WTC11 (cell line): ENCODE measurements around the gene GRM4. TPM values are rescaled to one million over a fixed set of nuclear protein-coding genes. Genes with fewer than 3 reads are reported as not detected.

Experiments
- ATAC-seq: fragments of 200-7000 bp; cut with Tn5 transposase; 2 replicates; pipeline ENCODE4 v1.10.0; 2021; ENCODE audit warnings: mild to moderate bottlenecking, moderate library complexity
- CTCF ChIA-PET: fragments of 300-600 bp; sonication (Branson Sonifier 250); formaldehyde crosslinking; loops from one replicate; lab custom pipeline; 2021; ENCODE audit warnings: antibody characterized with exemption; lab: Charles Lee
- POLR2A ChIA-PET: fragments of 350-600 bp; sonication (Branson Sonifier 250); formaldehyde crosslinking; loops from one replicate; lab custom pipeline; 2021; ENCODE audit warnings: antibody characterized with exemption; lab: Charles Lee
- DNase-seq: peaks from one replicate; pipeline ENCODE4 v3.0.0; 2021; ENCODE audit warnings: low spot score
- H3K27ac Mint-ChIP-seq: 2 replicates; pipeline ENCODE4 v1.8.0; 2021; ENCODE audit warnings: mixed read lengths
- H3K27me3 Mint-ChIP-seq: 2 replicates; pipeline ENCODE4 v1.8.0; 2021; ENCODE audit warnings: low read depth, mild to moderate bottlenecking, moderate library complexity, mixed read lengths
- H3K36me3 Mint-ChIP-seq: 2 replicates; pipeline ENCODE4 v1.8.0; 2021; ENCODE audit warnings: mixed read lengths
- H3K4me1 Mint-ChIP-seq: 2 replicates; pipeline ENCODE4 v1.8.0; 2022; ENCODE audit warnings: mixed read lengths
- H3K4me3 Mint-ChIP-seq: 2 replicates; pipeline ENCODE4 v1.8.0; 2021; ENCODE audit warnings: mild to moderate bottlenecking, moderate library complexity, mixed read lengths
- H3K9me3 Mint-ChIP-seq: 2 replicates; pipeline ENCODE4 v1.8.0; 2021; ENCODE audit warnings: mixed read lengths
- CREB1 ChIP-seq: sonication (generic); formaldehyde crosslinking; IDR thresholded peaks from 2 replicates; pipeline ENCODE4 v1.8.0; 2023; ENCODE audit warnings: mild to moderate bottlenecking, missing genetic modification reagents
- CREM ChIP-seq: sonication (generic); formaldehyde crosslinking; IDR thresholded peaks from 2 replicates; pipeline ENCODE4 v1.8.1; 2022; ENCODE audit warnings: mild to moderate bottlenecking, missing genetic modification reagents, moderate library complexity
- EMX1 ChIP-seq: fragments of 250-450 bp; sonication (Bioruptor Pico); IDR thresholded peaks from 2 replicates; pipeline ENCODE4 v1.8.0; 2021; ENCODE audit warnings: mild to moderate bottlenecking
- ETV6 ChIP-seq: sonication (generic); formaldehyde crosslinking; IDR thresholded peaks from 2 replicates; pipeline ENCODE4 v1.8.1; 2022; ENCODE audit warnings: mild to moderate bottlenecking, missing genetic modification reagents
- FOXJ3 ChIP-seq: sonication (generic); formaldehyde crosslinking; IDR thresholded peaks from 2 replicates; pipeline ENCODE4 v1.9.0; 2021; ENCODE audit warnings: missing genetic modification reagents, mild to moderate bottlenecking, borderline replicate concordance
- FOXK1 ChIP-seq: sonication (generic); formaldehyde crosslinking; IDR thresholded peaks from 2 replicates; pipeline ENCODE4 v1.8.0; 2022; ENCODE audit warnings: mild to moderate bottlenecking, moderate library complexity, missing genetic modification reagents
- KAT7 ChIP-seq: sonication (generic); formaldehyde crosslinking; IDR thresholded peaks from 2 replicates; pipeline ENCODE4 v1.8.1; 2023; ENCODE audit warnings: missing genetic modification reagents, mild to moderate bottlenecking, borderline replicate concordance
- NFYB ChIP-seq: sonication (generic); formaldehyde crosslinking; conservative IDR thresholded peaks from 2 replicates; pipeline ENCODE4 v1.8.0; 2022; ENCODE audit warnings: low read depth, missing genetic modification reagents
- NR2C2 ChIP-seq: sonication (generic); formaldehyde crosslinking; IDR thresholded peaks from 2 replicates; pipeline ENCODE4 v1.8.0; 2022; ENCODE audit warnings: mild to moderate bottlenecking, missing genetic modification reagents
- OVOL2 ChIP-seq: fragments of 250-450 bp; sonication (Bioruptor Pico); IDR thresholded peaks from 2 replicates; pipeline ENCODE4 v1.9.0; 2021; ENCODE audit warnings: mild to moderate bottlenecking, borderline replicate concordance
- TEAD1 ChIP-seq: sonication (generic); formaldehyde crosslinking; IDR thresholded peaks from 2 replicates; pipeline ENCODE4 v1.8.0; 2022; ENCODE audit warnings: mild to moderate bottlenecking, missing genetic modification reagents
- ZNF138 ChIP-seq: sonication (generic); formaldehyde crosslinking; conservative IDR thresholded peaks from 2 replicates; pipeline ENCODE4 v1.8.1; 2022; ENCODE audit warnings: mild to moderate bottlenecking, moderate library complexity, missing genetic modification reagents
- ZNF263 ChIP-seq: sonication (generic); formaldehyde crosslinking; IDR thresholded peaks from 2 replicates; pipeline ENCODE4 v1.8.1; 2022; ENCODE audit warnings: low read depth, mild to moderate bottlenecking, moderate library complexity, missing genetic modification reagents
- total RNA-seq: library from RNA; stranded (reverse); gene quantifications from 3 replicates; pipeline ENCODE4 v1.2.3, GENCODE V29; 2021
- TF ChIP-seq, protein P1 (sequence below): sonication (generic); formaldehyde crosslinking; conservative IDR thresholded peaks from 2 replicates; pipeline ENCODE4 v1.8.1; 2023; ENCODE audit warnings: mild to moderate bottlenecking, low read depth, missing genetic modification reagents, moderate library complexity
- TF ChIP-seq, protein P2 (sequence below): fragments of 250-450 bp; sonication (Bioruptor Pico); IDR thresholded peaks from 2 replicates; pipeline ENCODE4 v1.9.0; 2021; ENCODE audit warnings: mild to moderate bottlenecking
- TF ChIP-seq, protein P3 (sequence below): sonication (generic); formaldehyde crosslinking; IDR thresholded peaks from 2 replicates; pipeline ENCODE4 v1.8.1; 2023; ENCODE audit warnings: mild to moderate bottlenecking, missing genetic modification reagents
- TF ChIP-seq, protein P4 (sequence below): sonication (generic); formaldehyde crosslinking; IDR thresholded peaks from 2 replicates; pipeline ENCODE4 v1.8.0; 2023; ENCODE audit warnings: mild to moderate bottlenecking, missing genetic modification reagents

Gene GRM4
- total RNA-seq, 1 experiment from 2014 or later = 34.5 TPM

DNA sequence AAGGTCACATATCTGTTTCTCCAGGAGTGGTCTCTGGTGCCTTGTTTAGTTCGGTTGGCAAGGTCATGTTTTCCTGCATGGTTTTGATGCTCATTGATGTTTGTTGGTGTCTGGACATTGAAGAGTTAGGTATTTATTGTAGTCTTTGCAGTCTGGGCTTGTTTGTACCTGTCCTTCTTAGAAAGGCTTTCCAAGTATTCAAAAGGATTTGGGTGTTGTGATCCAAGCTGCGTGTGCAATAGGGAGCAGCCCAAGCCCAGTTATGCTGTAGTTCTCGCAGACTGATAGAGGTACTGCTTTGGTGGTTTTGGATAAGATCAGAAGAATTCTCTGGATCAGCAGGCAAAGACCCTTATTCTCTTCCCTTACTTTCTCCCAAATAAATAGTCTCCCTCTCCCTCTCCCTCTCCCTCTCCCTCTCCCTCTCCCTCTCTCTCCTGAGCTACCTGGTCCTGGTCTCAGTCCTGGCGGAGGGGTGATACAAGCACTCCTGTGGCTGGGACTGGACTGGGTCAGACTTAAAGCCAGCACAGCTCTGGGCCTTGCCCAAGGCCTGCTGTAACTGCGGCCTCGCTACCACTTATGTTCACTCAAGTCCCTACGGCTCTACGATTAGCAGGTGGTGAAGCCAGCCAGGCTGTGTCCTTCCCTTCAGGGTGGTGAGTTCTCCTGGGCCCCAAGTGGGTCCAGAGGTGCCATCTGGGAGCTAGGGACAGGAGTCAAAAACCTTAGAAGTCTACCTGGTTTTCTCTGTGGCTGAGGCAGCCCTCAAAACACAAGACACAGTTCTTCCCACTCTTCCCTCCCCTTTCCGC is 27.3 kb upstream of the GRM4 start:
- TF ChIP-seq, protein P1, sequence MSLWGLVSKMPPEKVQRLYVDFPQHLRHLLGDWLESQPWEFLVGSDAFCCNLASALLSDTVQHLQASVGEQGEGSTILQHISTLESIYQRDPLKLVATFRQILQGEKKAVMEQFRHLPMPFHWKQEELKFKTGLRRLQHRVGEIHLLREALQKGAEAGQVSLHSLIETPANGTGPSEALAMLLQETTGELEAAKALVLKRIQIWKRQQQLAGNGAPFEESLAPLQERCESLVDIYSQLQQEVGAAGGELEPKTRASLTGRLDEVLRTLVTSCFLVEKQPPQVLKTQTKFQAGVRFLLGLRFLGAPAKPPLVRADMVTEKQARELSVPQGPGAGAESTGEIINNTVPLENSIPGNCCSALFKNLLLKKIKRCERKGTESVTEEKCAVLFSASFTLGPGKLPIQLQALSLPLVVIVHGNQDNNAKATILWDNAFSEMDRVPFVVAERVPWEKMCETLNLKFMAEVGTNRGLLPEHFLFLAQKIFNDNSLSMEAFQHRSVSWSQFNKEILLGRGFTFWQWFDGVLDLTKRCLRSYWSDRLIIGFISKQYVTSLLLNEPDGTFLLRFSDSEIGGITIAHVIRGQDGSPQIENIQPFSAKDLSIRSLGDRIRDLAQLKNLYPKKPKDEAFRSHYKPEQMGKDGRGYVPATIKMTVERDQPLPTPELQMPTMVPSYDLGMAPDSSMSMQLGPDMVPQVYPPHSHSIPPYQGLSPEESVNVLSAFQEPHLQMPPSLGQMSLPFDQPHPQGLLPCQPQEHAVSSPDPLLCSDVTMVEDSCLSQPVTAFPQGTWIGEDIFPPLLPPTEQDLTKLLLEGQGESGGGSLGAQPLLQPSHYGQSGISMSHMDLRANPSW = no peak
- TF ChIP-seq, protein P2, sequence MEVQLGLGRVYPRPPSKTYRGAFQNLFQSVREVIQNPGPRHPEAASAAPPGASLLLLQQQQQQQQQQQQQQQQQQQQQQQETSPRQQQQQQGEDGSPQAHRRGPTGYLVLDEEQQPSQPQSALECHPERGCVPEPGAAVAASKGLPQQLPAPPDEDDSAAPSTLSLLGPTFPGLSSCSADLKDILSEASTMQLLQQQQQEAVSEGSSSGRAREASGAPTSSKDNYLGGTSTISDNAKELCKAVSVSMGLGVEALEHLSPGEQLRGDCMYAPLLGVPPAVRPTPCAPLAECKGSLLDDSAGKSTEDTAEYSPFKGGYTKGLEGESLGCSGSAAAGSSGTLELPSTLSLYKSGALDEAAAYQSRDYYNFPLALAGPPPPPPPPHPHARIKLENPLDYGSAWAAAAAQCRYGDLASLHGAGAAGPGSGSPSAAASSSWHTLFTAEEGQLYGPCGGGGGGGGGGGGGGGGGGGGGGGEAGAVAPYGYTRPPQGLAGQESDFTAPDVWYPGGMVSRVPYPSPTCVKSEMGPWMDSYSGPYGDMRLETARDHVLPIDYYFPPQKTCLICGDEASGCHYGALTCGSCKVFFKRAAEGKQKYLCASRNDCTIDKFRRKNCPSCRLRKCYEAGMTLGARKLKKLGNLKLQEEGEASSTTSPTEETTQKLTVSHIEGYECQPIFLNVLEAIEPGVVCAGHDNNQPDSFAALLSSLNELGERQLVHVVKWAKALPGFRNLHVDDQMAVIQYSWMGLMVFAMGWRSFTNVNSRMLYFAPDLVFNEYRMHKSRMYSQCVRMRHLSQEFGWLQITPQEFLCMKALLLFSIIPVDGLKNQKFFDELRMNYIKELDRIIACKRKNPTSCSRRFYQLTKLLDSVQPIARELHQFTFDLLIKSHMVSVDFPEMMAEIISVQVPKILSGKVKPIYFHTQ (CRISPR knock-in tag) = no peak
- TF ChIP-seq FOXK1 (CRISPR knock-in tag) (no peak), KAT7 (CRISPR knock-in tag) (no peak), CREB1 (CRISPR knock-in tag) (no peak), NFYB (CRISPR knock-in tag) (no peak), CREM (CRISPR knock-in tag) (no peak)
- TF ChIP-seq, protein P3, sequence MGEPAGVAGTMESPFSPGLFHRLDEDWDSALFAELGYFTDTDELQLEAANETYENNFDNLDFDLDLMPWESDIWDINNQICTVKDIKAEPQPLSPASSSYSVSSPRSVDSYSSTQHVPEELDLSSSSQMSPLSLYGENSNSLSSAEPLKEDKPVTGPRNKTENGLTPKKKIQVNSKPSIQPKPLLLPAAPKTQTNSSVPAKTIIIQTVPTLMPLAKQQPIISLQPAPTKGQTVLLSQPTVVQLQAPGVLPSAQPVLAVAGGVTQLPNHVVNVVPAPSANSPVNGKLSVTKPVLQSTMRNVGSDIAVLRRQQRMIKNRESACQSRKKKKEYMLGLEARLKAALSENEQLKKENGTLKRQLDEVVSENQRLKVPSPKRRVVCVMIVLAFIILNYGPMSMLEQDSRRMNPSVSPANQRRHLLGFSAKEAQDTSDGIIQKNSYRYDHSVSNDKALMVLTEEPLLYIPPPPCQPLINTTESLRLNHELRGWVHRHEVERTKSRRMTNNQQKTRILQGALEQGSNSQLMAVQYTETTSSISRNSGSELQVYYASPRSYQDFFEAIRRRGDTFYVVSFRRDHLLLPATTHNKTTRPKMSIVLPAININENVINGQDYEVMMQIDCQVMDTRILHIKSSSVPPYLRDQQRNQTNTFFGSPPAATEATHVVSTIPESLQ (CRISPR knock-in tag) = no peak
- TF ChIP-seq, all 79 proteins: peak for 0
- DNase-seq (no peak), ATAC-seq (no peak)
- H3K9me3 Mint-ChIP-seq = 0 out of 2 replicates have a peak, but pooled peaks cover 6% of the 10 kb centered on the region
- no peaks in the 10 kb centered on the region; the same call in 1 of the 2 replicates for H3K27me3 Mint-ChIP-seq
- H3K36me3 Mint-ChIP-seq = no peaks in the 10 kb centered on the region
- CTCF ChIA-PET = interaction anchor here (1.1 to 3.4 kb wide), 2 partner anchors 10 to 436 kb away, joined by 3 to 20 read pairs; no protein-coding TSS in a partner anchor
- POLR2A ChIA-PET = no interaction called here
- no peak overlapping the region for H3K27ac Mint-ChIP-seq
- H3K4me3 Mint-ChIP-seq = no peak overlapping the region
- no peaks in the 10 kb centered on the region for H3K4me1 Mint-ChIP-seq

DNA sequence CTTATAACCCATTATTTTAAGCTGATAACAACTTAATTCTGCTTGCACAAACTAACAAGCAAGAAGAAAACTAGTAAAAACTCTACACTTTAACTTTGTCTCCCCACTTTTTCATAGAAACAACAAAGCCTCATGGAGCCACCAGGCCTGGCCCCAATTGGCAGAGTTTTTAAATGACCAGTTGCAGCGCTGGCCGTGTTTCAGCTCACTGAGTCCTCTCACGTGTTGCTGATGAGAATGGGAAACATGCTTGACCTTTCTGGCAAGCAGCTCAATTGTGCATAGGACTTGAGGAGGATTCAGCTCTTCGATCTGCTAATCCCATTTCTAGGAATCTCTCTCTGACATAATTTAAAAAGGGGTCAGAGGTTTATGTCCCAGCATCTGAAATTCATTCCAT is 24.5 kb upstream of the GRM4 start:
- ATAC-seq (no peak), DNase-seq (no peak)
- Mint-ChIP-seq H3K36me3 (no peaks in the 10 kb centered on the region), H3K9me3 (0 out of 2 replicates have a peak, but pooled peaks cover 6% of the 10 kb centered on the region), H3K4me1 (no peaks in the 10 kb centered on the region), H3K4me3 (no peak overlapping the region), H3K27ac (no peak overlapping the region), H3K27me3 (peaks cover 9% of the 10 kb centered on the region)
- ChIA-PET CTCF (interaction anchor here (1.5 kb wide), 1 partner anchor 15 kb away, joined by 5 read pairs; no protein-coding TSS in a partner anchor), POLR2A (no interaction called here)
- TF ChIP-seq NR2C2 (CRISPR knock-in tag) = no peak
- no peak for TF ChIP-seq FOXJ3 (CRISPR knock-in tag)
- TF ChIP-seq EMX1 = no peak
- TF ChIP-seq OVOL2 (CRISPR knock-in tag) = no peak
- no peak for TF ChIP-seq ZNF138 (CRISPR knock-in tag)
- TF ChIP-seq, protein P4, sequence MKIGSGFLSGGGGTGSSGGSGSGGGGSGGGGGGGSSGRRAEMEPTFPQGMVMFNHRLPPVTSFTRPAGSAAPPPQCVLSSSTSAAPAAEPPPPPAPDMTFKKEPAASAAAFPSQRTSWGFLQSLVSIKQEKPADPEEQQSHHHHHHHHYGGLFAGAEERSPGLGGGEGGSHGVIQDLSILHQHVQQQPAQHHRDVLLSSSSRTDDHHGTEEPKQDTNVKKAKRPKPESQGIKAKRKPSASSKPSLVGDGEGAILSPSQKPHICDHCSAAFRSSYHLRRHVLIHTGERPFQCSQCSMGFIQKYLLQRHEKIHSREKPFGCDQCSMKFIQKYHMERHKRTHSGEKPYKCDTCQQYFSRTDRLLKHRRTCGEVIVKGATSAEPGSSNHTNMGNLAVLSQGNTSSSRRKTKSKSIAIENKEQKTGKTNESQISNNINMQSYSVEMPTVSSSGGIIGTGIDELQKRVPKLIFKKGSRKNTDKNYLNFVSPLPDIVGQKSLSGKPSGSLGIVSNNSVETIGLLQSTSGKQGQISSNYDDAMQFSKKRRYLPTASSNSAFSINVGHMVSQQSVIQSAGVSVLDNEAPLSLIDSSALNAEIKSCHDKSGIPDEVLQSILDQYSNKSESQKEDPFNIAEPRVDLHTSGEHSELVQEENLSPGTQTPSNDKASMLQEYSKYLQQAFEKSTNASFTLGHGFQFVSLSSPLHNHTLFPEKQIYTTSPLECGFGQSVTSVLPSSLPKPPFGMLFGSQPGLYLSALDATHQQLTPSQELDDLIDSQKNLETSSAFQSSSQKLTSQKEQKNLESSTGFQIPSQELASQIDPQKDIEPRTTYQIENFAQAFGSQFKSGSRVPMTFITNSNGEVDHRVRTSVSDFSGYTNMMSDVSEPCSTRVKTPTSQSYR = no peak
- TF ChIP-seq TEAD1 (CRISPR knock-in tag) = no peak
- TF ChIP-seq ETV6 = no peak
- no peak for TF ChIP-seq ZNF263 (CRISPR knock-in tag)
